Epidermal melanocyte (primary cell): Measurements from ENCODE around the gene IFNA6.
A peak's percentile ranks its signal among the peaks of the same experiment; 100 is the strongest.
"Not testable (repeated sequence)": the region's sequence is repeated elsewhere in the genome, so short reads cannot be mapped to it uniquely, and the experiment has no call there.

Experiments
- DNase-seq: peaks from one replicate; pipeline ENCODE4 v3.0.0; 2011; ENCODE audit warnings: low spot score; ENCODE audit not compliant: insufficient read length

The IFNA6 gene

GRCh38 chr9:21350787-21351186, at the start of gene IFNA6:
Gene IFNA6 (minus strand): TSS chr9:21350887. CDS start chr9:21350887, 0 bp downstream.
- DNase-seq: no peak

GRCh38 chr9:21399956-21400355, 49.3 kb upstream of the IFNA6 start:
- no peak for DNase-seq

GRCh38 chr9:21398955-21399489, 48.3 kb upstream of the IFNA6 start:
- no peak for DNase-seq

GRCh38 chr9:21395778-21396717, 45.4 kb upstream of the IFNA6 start:
- no peak for DNase-seq

GRCh38 chr9:21392270-21392669, 41.6 kb upstream of the IFNA6 start:
- DNase-seq: no peak

GRCh38 chr9:21385131-21385670, 34.5 kb upstream of the IFNA6 start, which contains the start of gene IFNA2:
Gene IFNA2 (minus strand): TSS chr9:21385398. CDS start chr9:21385329, 69 bp downstream.
- no peak for DNase-seq

GRCh38 chr9:21383627-21384026, 32.9 kb upstream of the IFNA6 start:
- DNase-seq: no peak

GRCh38 chr9:21381448-21382339, 31.0 kb upstream of the IFNA6 start:
- no peak for DNase-seq

- DNase-seq: not testable (repeated sequence)
Observed at GRCh38 chr9:21371467-21371866, 20.8 kb upstream of the IFNA6 start.

- DNase-seq: no peak
Observed at GRCh38 chr9:21367957-21368356, 17.3 kb upstream of the IFNA6 start, which contains the start of gene IFNA13. Gene IFNA13 (minus strand): TSS chr9:21368057. CDS start chr9:21368010, 47 bp downstream.

GRCh38 chr9:21367169-21367568, 16.5 kb upstream of the IFNA6 start:
- DNase-seq: not testable (repeated sequence)

GRCh38 chr9:21362287-21362686, 11.6 kb upstream of the IFNA6 start:
- no peak for DNase-seq

GRCh38 chr9:21357479-21358460, 7.1 kb upstream of the IFNA6 start:
- no peak for DNase-seq

- DNase-seq: no peak
Observed at GRCh38 chr9:21348430-21348970, 2.2 kb downstream of the IFNA6 start.

- no peak for DNase-seq
Observed at GRCh38 chr9:21340735-21341134, 10.0 kb downstream of the IFNA6 start.

- DNase-seq: no peak
Observed at GRCh38 chr9:21336457-21336856, 14.2 kb downstream of the IFNA6 start.

GRCh38 chr9:21334701-21335632, 15.7 kb downstream of the IFNA6 start, which contains the start of gene KLHL9:
Gene KLHL9 (minus strand): TSS chr9:21335404. CDS start chr9:21334859, 545 bp downstream.
- DNase-seq: peak; percentile 93

- no peak for DNase-seq
Observed at GRCh38 chr9:21333226-21333625, 17.5 kb downstream of the IFNA6 start.
